HG03039 (cell line): ENCODE data around the gene KCNQ1.

Experiments
- ATAC-seq: cut with Tn5 transposase; IDR thresholded peaks from one replicate; pipeline ENCODE4 v1.9.1; 2021; ENCODE audit warnings: mild to moderate bottlenecking, moderate library complexity; ENCODE audit not compliant: unreplicated experiment

Gene KCNQ1

GRCh38 chr11:2862395-2863275 is 417.8 kb downstream of the KCNQ1 start:
- no peak for ATAC-seq

DNA sequence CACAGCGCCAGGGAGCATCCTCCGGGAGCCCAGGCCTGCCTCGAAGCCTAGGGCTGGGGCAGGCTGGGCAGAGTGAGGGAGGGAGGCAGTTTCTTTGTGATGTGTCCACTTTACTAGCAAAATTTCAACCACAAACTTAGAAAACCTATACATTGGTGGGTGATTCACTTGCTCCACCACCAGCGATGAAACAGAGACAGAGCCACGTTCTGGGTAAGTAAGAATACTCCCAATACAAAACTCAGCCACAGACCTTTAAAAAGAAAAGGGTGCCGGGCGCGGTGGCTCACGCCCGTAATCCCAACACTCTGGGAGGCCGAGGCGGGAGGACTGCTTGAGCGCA is 418.4 kb downstream of the KCNQ1 start:
- no peak for ATAC-seq

GRCh38 chr11:2864901-2865300 is 420.1 kb downstream of the KCNQ1 start:
- ATAC-seq = no peak

GRCh38 chr11:2865922-2866577 is 421.2 kb downstream of the KCNQ1 start:
- no peak for ATAC-seq

- no peak for ATAC-seq
These were observed 422.3 kb downstream of the KCNQ1 start for GRCh38 chr11:2867142-2867541.

DNA sequence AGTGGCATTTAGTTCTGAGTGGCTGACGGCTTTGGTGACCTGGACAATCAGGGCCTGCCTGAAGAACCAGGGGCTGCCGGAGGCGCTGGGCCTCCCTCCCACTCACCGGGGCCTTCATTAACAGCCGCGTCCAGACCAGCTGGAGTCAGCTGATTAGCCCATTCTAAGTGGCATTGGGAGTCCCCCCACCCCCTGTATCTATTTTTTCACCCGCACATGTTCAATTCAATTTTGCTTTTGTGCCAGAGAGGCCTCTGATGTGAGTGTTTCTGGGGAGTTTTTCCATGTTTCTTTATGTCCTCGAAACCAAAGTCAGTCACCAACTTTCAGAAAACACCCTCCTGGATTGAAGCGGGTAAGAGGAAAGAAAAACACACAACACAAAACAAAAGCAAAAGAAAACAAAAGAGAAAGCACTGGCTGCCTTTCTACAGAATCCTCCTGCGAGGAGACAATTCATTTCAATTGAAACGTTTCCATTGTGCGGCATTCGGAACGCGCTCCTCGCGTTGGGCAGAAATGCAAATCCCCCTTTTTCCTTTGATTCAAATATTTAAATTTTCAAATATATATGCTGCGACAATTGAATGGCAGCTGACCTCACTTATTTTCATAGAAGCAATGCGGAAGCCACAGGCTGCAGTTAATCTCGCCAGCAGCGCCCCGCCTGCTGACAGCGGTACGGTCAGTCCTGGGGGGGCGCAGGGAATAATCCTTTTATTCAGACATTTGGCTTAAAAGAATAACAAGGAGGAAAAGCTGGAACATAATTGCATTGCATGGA is 423.1 kb downstream of the KCNQ1 start:
- ATAC-seq = no peak

- ATAC-seq = no peak
These were observed 423.8 kb downstream of the KCNQ1 start for GRCh38 chr11:2868506-2869133.

DNA sequence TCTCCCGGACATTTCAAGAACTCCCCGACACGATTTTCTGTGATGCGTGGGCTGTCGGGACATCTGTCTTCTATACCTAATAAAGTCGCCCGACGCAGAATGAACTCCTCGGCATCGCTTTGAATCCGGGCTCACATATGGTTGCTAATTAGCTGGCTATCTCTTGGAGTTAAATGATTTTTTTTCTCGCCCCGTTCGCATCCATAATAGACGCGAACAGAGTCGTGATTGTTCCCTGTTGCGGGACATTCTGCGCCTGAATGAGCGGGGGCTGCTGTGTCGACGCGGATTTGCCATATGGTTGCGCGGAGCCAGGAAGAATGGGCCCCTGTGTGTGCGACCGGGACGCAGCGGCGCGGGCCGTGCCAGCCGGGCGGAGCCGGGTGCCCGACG is 424.3 kb downstream of the KCNQ1 start:
- ATAC-seq = no peak

DNA sequence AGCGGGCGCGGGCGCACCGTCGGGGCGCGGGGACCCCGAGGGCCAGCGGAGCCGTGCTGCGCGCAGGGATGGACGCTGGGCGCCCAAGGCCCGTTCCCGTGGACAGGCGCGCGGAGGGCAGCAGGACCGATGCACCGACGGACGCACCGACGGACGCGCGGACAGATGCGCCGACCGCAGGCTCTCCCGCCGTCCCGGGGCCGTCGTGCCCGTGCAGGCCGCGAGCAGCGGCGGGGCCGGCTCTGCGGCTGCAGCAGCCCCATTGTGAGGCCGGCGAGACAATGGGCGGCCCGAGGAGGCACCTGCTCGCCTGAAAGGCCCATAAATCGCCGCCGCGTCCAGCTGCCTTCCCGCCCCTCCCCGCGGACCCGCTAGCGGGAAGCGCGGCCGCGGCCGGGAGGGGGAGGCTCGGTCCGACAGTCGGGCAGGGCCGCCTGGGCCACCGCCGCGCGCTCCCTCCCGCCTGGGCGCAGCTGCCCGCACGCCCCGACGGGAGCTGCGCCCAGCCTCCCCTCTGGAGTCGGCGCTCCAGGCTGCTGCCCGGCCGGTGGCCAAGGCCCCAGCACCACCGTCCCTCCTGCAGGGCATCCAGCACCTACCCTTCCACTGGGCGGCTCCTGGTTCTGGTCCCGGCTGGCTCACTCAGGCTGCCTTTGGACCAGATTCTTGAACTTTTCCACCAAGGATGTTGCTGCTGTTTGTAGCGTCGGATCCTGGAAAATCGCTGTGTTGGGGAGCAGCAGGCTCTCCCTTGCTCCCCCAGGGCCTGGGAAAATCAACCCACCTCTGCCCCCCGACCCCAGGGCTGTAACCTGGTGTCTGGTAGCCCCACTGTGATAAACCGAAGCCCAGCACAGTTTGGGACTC is 425.0 kb downstream of the KCNQ1 start:
- ATAC-seq = no peak

DNA sequence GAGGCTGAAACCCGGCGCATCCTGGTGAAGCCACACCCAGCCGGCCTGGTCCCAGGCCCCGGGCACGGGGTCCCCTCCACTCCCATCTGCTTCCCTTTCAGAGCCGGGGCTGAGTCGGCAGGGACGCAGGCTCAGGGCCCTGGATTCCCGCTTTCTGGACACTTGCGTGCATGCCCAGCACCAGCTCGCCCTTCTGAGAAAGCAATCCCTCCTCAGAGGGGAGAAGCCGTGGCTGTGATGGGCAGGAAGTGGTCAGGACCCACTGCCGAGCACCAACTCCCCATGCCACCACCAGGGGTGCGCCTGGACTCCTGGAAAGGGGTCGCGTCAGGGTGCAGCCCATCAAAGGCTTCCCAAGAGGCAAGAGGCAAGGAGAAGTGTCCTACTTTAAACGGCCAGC is 425.7 kb downstream of the KCNQ1 start:
- no peak for ATAC-seq

DNA sequence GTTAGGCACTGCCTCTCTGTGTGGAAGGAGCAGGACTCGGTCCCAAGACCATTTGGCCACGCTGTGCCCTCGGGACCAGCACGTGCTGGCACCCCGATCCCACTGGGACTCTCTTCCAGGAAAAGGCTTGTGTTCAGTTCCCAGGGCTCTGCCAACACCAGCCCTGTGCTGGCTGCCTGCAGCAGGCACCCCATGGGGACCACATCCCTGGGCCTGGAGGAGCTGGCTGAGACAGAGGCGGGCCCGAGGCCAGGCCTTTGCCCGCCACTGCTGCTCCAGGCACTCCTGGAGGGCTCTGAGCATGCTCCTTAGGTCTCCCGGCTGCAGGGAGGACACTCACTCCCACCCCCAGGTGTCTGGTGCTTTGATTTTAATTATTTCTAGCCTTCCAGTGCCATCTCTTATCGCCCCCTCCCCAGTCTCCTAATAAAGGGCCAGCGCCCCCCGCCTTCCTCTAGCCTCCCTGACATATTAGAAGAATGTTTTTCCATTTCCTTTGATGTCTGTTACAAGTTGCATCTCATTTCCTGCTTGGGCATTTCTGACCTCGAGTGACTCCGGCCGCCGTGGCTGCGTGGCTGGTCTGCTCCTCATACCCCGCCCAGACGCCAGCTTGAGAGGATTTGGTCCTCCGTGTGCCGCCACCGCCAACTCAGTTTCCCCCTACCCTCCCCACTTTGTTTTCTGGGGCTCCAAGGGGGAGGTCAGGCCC is 426.3 kb downstream of the KCNQ1 start:
- no peak for ATAC-seq

- no peak for ATAC-seq
These were observed 430.2 kb downstream of the KCNQ1 start for GRCh38 chr11:2874963-2875362.

DNA sequence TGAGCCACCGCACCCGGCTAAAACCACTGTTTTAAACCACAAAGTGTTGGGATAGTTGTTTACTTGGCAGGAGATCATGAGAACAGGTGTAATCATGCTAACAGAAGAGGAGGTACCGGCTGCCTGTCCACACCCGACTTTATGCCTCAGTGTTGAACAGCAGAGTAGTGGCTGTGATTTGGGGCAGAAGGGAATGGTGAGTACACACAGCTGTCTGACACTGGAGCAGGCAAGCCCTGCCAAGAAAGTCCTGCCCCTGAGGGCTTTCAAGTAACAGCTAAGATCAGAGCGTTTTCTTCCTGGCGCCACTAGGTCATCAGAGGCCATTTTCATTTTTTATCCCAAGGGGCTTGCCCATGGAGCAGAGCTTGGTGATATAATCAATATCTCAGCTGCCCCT is 432.7 kb downstream of the KCNQ1 start:
- ATAC-seq = no peak

- ATAC-seq = no peak
These were observed 434.0 kb downstream of the KCNQ1 start for GRCh38 chr11:2878782-2879181.

- ATAC-seq = no peak
These were observed 435.8 kb downstream of the KCNQ1 start for GRCh38 chr11:2880646-2881045.

- no peak for ATAC-seq
These were observed 436.5 kb downstream of the KCNQ1 start for GRCh38 chr11:2881076-2881980.

- no peak for ATAC-seq
These were observed 437.2 kb downstream of the KCNQ1 start for GRCh38 chr11:2881981-2882375.

DNA sequence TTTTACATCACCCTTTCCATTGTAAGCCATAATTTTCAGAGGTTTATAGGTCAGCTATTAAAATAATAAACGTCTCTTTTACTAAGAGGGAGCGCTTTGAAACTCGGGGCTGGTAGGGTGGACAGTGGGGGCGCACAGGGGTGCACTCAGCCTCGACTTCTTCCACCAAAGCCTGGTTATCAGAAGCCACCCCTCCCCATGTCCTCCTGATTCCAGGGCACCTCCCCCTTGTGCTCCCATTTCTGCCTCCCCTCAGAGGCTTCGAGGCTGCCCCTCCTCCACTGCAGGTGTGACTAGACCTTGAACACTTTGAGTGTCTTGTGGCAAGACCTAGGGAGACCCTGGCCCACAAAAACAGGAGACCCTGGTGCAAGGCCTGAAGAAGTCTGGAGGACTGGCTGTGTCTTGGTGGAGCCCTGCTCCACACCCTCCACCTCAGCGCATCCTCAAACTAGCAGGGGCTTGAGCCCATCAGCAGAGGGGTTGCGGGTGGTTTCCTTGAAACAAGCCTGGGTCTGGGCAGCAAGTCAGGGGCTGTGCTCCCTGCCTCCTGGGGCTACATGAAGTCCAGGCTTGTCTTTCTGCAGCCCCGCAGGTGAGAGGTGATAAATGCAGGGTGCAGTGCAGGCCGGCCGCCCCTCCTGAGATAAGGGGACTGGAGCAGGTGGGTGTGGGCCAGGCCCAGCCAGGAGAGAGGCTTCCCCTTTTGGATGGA is 437.7 kb downstream of the KCNQ1 start:
- ATAC-seq = no peak
